Gastrocnemius medialis (tissue), 4 donors: ENCODE data around the gene PLEKHG4B. TPM values are rescaled to one million over a fixed set of nuclear protein-coding genes. Genes with fewer than 3 reads are reported as not detected.
"Not testable (repeated sequence)": the region's sequence is repeated elsewhere in the genome, so short reads cannot be mapped to it uniquely, and the experiment has no call there.

ENCODE experiments used
- ATAC-seq, 2 donors: fragments of 150-250 bp; one replicate each; pipeline ENCODE4 v1.9.1; 2016
- DNase-seq, 2 donors: peaks; one replicate each; pipeline ENCODE4 v3.0.0-alpha.2; 2019
- H3K27ac ChIP-seq, 4 donors: fragments of 200-600 bp; sonication (generic); 1 replicate in 1 of 4; 2 replicates in 3 of 4; pipeline ENCODE4 v1.5.1; 2016 to 2018; ENCODE audit warnings: mild to moderate bottlenecking in 2 of 4, moderate library complexity in 1 of 4
- H3K27me3 ChIP-seq, 3 donors: fragments of 200-600 bp; sonication (generic) in 2 of 3; 1 replicate in 1 of 3; 2 replicates in 2 of 3; pipeline versions ENCODE4 v1.5.1 to v1.6.0; 2016 to 2019; ENCODE audit warnings: mild to moderate bottlenecking in 1 of 3, moderate library complexity in 1 of 3
- H3K36me3 ChIP-seq, 2 donors: fragments of 200-600 bp; sonication (generic) in 1 of 2; one replicate each; pipeline ENCODE4 v1.5.1; 2017 to 2018
- H3K4me1 ChIP-seq, 2 donors: fragments of 200-600 bp; sonication (generic) in 1 of 2; one replicate each; pipeline ENCODE4 v1.5.1; 2016 to 2017; ENCODE audit warnings: mild to moderate bottlenecking in 2 of 2
- H3K4me3 ChIP-seq, 4 donors: fragments of 200-600 bp; sonication (generic) in 3 of 4; 1 replicate in 1 of 4; 2 replicates in 3 of 4; pipeline ENCODE4 v1.5.1; 2016 to 2019; ENCODE audit warnings: mild to moderate bottlenecking in 2 of 4
- H3K9me3 ChIP-seq, 3 donors: fragments of 200-600 bp; sonication (generic) in 2 of 3; 1 replicate in 1 of 3; 2 replicates in 2 of 3; pipeline ENCODE4 v1.5.1; 2016 to 2019
- POLR2A ChIP-seq, 2 donors: fragments of 450-650 bp; IDR thresholded peaks; one replicate each; pipeline ENCODE4 v1.6.1; 2017; ENCODE audit warnings: antibody characterized with exemption in 2 of 2, mild to moderate bottlenecking in 2 of 2, moderate library complexity in 2 of 2
- in situ Hi-C, 4 donors: fragments of 200-750 bp; cut with MboI; loops; one replicate each; pipeline versions ENCODE4 v1.15.0 to v1.8.0; 2017; ENCODE audit warnings: low sequenced_read_pairs in 4 of 4
- intact Hi-C: fragments of 100-400 bp; cut with DNase I; formaldehyde crosslinking; loops from one replicate; pipeline ENCODE4 v1.15.1; 2023; ENCODE audit warnings: low total_unique reads
- total RNA-seq, 4 donors: library from RNA; depleted of rRNA; stranded (reverse); fragments of >200 nt; gene quantifications; one replicate each; pipeline versions ENCODE4 v1.1.0 to v1.2.3, GENCODE V29; 2016
- TF ChIP-seq, protein P1 (sequence below), 5 experiments: fragments of 450-650 bp in 3 of 5; fragments of 200-600 bp in 2 of 5; sonication (generic) in 2 of 5; IDR thresholded peaks in 4 of 5; conservative IDR thresholded peaks in 1 of 5; 1 replicate in 4 of 5; 2 replicates in 1 of 5; pipeline ENCODE4 v1.5.1; 2016 to 2019; ENCODE audit warnings: antibody characterized with exemption in 5 of 5, mild to moderate bottlenecking in 3 of 5, moderate library complexity in 3 of 5

Gene PLEKHG4B
- total RNA-seq, 4 donors from 2014 or later: not detected

DNA sequence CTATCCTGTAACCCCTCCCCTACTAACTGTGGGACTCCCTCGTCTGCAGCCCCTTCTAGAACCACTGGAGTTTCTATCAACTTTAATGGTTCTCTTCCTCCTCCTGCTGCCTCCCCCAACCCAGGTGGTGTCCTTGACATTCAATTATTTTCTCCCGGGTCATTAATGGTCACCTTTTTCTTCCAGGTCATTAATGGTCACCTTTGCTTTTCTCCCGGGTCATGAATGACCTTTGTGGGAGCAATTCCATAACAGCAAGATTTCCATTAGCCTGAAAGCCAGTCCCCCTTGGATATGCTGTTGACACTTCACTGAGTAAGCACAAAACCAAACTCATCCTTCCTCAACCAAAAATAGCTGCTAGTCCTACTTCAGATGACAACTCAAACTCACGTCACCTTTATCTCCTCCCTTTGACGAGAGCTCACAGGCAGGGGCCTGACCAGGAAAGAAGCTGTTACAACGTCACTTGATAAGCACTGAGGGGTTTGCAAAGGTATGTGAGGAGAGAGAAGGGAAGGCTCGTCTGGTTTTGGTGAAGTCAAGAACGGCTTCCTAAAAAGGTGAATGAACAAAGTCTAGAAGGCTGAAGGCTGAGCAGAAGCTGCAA lies 115.1 kb downstream of the PLEKHG4B start:
- Histone ChIP-seq H3K27ac (peak overlapping the region; percentile 57 to 74 (median 72)), H3K4me1 (peaks cover 25 to 30% of the 10 kb centered on the region in 2 donors), H3K9me3 (no peaks in the 10 kb centered on the region), H3K36me3 (peaks cover 0 to 28% of the 10 kb centered on the region in 2 donors), H3K4me3 (no peak overlapping the region), H3K27me3 (no peaks in the 10 kb centered on the region)
- in situ Hi-C loops (no loop called here), intact Hi-C loops (no loop called here)
- ATAC-seq (no peak), DNase-seq (no peak)
- TF ChIP-seq POLR2A (IDR thresholded peaks at IDR 0.05): no peak
- TF ChIP-seq, protein P1, sequence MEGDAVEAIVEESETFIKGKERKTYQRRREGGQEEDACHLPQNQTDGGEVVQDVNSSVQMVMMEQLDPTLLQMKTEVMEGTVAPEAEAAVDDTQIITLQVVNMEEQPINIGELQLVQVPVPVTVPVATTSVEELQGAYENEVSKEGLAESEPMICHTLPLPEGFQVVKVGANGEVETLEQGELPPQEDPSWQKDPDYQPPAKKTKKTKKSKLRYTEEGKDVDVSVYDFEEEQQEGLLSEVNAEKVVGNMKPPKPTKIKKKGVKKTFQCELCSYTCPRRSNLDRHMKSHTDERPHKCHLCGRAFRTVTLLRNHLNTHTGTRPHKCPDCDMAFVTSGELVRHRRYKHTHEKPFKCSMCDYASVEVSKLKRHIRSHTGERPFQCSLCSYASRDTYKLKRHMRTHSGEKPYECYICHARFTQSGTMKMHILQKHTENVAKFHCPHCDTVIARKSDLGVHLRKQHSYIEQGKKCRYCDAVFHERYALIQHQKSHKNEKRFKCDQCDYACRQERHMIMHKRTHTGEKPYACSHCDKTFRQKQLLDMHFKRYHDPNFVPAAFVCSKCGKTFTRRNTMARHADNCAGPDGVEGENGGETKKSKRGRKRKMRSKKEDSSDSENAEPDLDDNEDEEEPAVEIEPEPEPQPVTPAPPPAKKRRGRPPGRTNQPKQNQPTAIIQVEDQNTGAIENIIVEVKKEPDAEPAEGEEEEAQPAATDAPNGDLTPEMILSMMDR (IDR thresholded peaks at IDR 0.05 in 4 of 5, conservative IDR thresholded peaks at IDR 0.05 in 1 of 5): no peak

DNA sequence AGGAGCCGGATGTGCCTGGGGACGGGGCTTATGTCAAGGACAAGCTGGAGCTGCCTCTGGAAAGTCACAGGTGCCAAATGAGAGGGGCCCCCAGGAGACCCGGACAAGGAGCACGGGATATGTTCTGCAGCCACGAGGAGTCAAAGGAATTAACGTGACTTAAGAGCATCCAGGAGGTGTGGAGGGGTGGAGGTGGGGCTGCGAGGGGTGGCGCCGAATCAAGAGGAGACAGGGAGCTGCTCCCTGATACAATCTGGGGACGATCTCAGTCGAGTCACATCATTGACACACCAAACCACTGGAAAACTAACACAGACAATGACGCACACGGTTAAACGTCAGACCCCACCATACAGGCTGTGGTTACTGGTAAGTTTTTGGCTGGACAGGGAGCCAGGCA lies 115.6 kb downstream of the PLEKHG4B start:
- DNase-seq (no peak), ATAC-seq (no peak)
- Histone ChIP-seq H3K9me3 (no peaks in the 10 kb centered on the region), H3K4me3 (no peak overlapping the region), H3K27ac (peak overlapping the region in 1 of 4 donors; percentile 72), H3K27me3 (no peaks in the 10 kb centered on the region), H3K4me1 (peaks cover 25 to 30% of the 10 kb centered on the region in 2 donors), H3K36me3 (peaks cover 0 to 28% of the 10 kb centered on the region in 2 donors)
- no peak for TF ChIP-seq POLR2A (IDR thresholded peaks at IDR 0.05)
- TF ChIP-seq, protein P1 (IDR thresholded peaks at IDR 0.05 in 4 of 5, conservative IDR thresholded peaks at IDR 0.05 in 1 of 5): no peak
- intact Hi-C loops (no loop called here), in situ Hi-C loops (no loop called here)

DNA sequence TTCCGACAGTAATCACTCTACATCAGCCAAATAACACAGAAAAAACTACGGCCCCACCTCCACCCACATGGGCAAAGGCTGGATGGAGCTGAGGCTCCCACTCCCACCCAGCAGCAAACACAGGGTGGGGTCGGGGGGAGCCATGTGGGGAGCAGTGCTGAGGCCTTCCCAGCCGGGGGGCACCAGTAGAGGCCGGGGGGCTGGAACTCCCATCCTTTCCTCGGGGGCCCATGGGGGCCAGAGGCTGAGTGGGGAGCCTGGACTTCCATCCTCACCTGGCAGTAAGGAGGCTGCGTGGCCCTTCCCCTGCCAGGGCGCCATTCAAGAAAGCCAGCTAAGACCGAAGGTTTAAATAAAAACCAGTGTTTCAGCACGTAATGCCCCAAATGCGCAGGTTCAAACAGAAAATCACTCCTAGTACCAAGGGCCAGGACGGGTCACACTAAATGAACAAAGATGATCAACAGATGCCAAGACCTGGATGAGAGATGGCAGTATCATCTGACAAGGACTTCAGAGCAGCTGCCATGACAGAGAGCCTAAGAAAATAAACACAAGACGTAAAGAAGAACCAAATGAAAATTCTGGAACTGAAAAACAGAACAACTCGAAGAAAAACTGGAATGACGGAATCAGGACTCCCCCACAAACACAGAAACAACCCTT lies 116.6 kb downstream of the PLEKHG4B start:
- in situ Hi-C loops (no loop called here), intact Hi-C loops (no loop called here)
- ATAC-seq: peak; percentile 47 to 63

DNA sequence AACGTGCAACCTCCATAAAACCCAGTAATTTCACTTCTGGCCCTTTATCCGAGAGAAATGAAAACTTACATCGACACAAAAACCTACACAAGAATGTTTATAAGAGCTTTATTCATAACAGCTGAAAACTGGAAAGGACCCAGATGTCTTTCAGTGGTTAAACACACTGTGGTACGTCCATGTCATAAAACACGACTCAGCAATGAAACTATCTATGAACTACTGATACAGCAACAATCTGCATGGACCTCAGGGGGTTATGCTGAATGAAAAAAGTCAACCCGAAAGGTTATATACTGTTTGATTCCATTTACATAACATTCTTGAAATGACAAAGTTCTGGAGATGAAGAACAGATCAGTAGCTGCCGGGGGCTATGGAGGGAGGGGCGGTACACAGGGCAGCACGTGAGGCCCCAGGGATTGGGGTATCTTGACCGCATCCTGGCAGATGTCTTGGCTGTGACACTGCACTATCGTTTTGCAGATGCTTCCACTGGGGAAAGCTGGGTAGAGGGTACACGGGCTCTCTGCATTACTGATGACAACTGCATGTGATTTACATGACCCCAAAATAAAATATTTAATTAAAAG lies 121.9 kb downstream of the PLEKHG4B start:
- Histone ChIP-seq H3K4me3 (no peak overlapping the region), H3K36me3 (no peaks in the 10 kb centered on the region), H3K27ac (no peak overlapping the region), H3K4me1 (peaks cover 3 to 7% of the 10 kb centered on the region in 2 donors), H3K9me3 (no peaks in the 10 kb centered on the region), H3K27me3 (no peaks in the 10 kb centered on the region)
- intact Hi-C loops (no loop called here), in situ Hi-C loops (no loop called here)
- no peak for ATAC-seq
- no peak for TF ChIP-seq POLR2A (IDR thresholded peaks at IDR 0.05)
- TF ChIP-seq, protein P1 (IDR thresholded peaks at IDR 0.05 in 4 of 5, conservative IDR thresholded peaks at IDR 0.05 in 1 of 5): no peak
- DNase-seq: no peak

More for the DNA sequence above, 116.6 kb downstream of the PLEKHG4B start:
- H3K36me3 ChIP-seq: peaks cover 0 to 21% of the 10 kb centered on the region in 2 donors
- H3K4me1 ChIP-seq: peaks cover 25 to 30% of the 10 kb centered on the region in 2 donors
- TF ChIP-seq, protein P1 (IDR thresholded peaks at IDR 0.05 in 4 of 5, conservative IDR thresholded peaks at IDR 0.05 in 1 of 5): no peak
- no peak for TF ChIP-seq POLR2A (IDR thresholded peaks at IDR 0.05)
- H3K27ac ChIP-seq: peak overlapping the region; percentile 12 to 54 (median 34)
- DNase-seq: no peak
- no peaks in the 10 kb centered on the region for H3K27me3 ChIP-seq
- H3K4me3 ChIP-seq: no peak overlapping the region
- no peaks in the 10 kb centered on the region for H3K9me3 ChIP-seq

DNA sequence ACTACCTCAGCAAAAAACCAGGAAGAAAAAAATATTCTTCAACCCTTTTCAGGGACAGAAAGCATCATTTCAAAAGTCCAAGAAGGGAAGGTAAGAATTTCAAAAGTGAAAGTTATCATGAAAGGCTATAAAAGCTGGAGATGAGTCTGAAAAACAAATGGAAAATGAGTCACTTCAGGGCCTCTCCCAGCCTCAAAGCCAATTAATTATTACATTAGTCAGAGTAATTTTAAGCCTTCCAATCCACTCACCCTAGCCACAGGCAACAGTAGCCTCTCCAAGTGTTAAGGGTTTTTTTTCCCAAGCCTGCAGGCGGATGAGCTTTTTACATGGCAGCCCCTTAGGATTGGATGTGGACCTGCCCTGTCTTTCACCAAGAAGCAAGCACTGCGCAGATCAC lies 123.3 kb downstream of the PLEKHG4B start:
- in situ Hi-C loops, ATAC-seq, intact Hi-C loops, H3K36me3 ChIP-seq, H3K27me3 ChIP-seq, H3K9me3 ChIP-seq, H3K4me3 ChIP-seq, DNase-seq: not testable (repeated sequence)
- peak overlapping the region in 1 of 4 donors; percentile 7 for H3K27ac ChIP-seq
- peaks cover 15 to 20% of the 10 kb centered on the region in 2 donors for H3K4me1 ChIP-seq

DNA sequence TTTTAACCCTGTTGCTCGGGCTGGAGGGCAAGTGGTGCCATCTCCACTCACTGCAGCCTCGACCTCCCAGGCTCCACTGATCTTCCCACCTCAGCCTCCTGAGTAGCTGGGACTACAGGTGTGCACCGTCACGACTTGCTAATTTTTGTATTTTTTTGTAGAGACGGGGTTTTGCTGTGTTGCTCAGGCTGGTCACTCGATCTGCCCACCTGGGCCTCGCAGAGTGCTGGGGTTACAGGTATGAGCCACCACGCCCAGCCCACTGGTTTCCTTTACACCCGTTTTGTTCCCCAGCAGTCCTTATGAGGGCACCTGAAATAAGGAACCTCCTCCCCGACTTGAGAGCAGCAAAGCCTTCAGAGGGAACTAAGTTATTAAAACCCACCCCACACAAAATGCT lies 124.1 kb downstream of the PLEKHG4B start:
- intact Hi-C loops, H3K9me3 ChIP-seq, H3K27me3 ChIP-seq, H3K36me3 ChIP-seq, H3K27ac ChIP-seq, in situ Hi-C loops, ATAC-seq, DNase-seq, H3K4me3 ChIP-seq: not testable (repeated sequence)
- peaks cover 22 to 29% of the 10 kb centered on the region in 2 donors for H3K4me1 ChIP-seq
